Naive thymus-derived CD4-positive, alpha-beta T cell (primary cell): ENCODE data around the gene MRPL4. TPM values are rescaled to one million over a fixed set of nuclear protein-coding genes. Genes with fewer than 3 reads are reported as not detected.

Source experiments
- ATAC-seq: fragments of 150-1000 bp; cut with Tn5 transposase; 2 replicates; pipeline ENCODE4 v1.10.0; 2021; ENCODE audit warnings: mild to moderate bottlenecking, moderate library complexity
- CTCF ChIA-PET: fragments of 350-600 bp; sonication (Branson Sonifier 250); formaldehyde crosslinking; loops from one replicate; lab custom pipeline; 2021; ENCODE audit warnings: antibody characterized with exemption; lab: Charles Lee
- POLR2A ChIA-PET: fragments of 350-600 bp; sonication (Branson Sonifier 250); formaldehyde crosslinking; loops from one replicate; lab custom pipeline; 2021; ENCODE audit warnings: antibody characterized with exemption, inconsistent platforms; lab: Charles Lee
- DNase-seq, 9 donors: peaks; one replicate each; pipeline versions ENCODE4 v3.0.0 to v3.0.0-alpha.2; 2020 to 2022; ENCODE audit warnings: mixed read lengths in 1 of 9
- H3K27ac ChIP-seq: one replicate; pipeline ENCODE4 v1.7.0; 2013; ENCODE audit warnings: mild to moderate bottlenecking, low read depth, low read length, moderate library complexity
- H3K27me3 ChIP-seq, 2 donors: one replicate each; pipeline ENCODE4 v1.7.0; 2013; ENCODE audit warnings: low read length in 2 of 2, mild to moderate bottlenecking in 2 of 2, moderate library complexity in 2 of 2; ENCODE audit not compliant: control insufficient read depth in 2 of 2, insufficient read depth in 2 of 2
- H3K36me3 ChIP-seq, 3 experiments: 1 replicate in 2 of 3; 2 replicates in 1 of 3; pipeline ENCODE4 v1.7.0; 2013; ENCODE audit warnings: low read length in 3 of 3, mild to moderate bottlenecking in 3 of 3, moderate library complexity in 1 of 3; ENCODE audit not compliant: insufficient read depth in 3 of 3, control insufficient read depth in 2 of 3
- H3K4me1 ChIP-seq, 2 donors: one replicate each; pipeline ENCODE4 v1.7.0; 2013; ENCODE audit warnings: low read length in 2 of 2, mild to moderate bottlenecking in 2 of 2, moderate library complexity in 1 of 2; ENCODE audit not compliant: control insufficient read depth in 2 of 2, insufficient read depth in 2 of 2
- H3K4me3 ChIP-seq: 2 replicates; pipeline ENCODE4 v1.7.0; 2013; ENCODE audit warnings: mild to moderate bottlenecking, low read length
- H3K9me3 ChIP-seq, 3 experiments: 1 replicate in 2 of 3; 2 replicates in 1 of 3; pipeline ENCODE4 v1.7.0; 2013; ENCODE audit warnings: low read length in 3 of 3; ENCODE audit not compliant: control insufficient read depth in 2 of 3
- H3K27ac Mint-ChIP-seq, 9 donors: one replicate each; pipeline ENCODE4 v1.8.0; 2020 to 2022; ENCODE audit warnings: mixed read lengths in 9 of 9, mild to moderate bottlenecking in 8 of 9, moderate library complexity in 5 of 9, inconsistent platforms in 2 of 9
- H3K27me3 Mint-ChIP-seq, 5 donors: one replicate each; pipeline ENCODE4 v1.8.0; 2021 to 2022; ENCODE audit warnings: mixed read lengths in 5 of 5, mild to moderate bottlenecking in 1 of 5
- H3K36me3 Mint-ChIP-seq, 5 donors: one replicate each; pipeline ENCODE4 v1.8.0; 2020 to 2022; ENCODE audit warnings: mixed read lengths in 5 of 5, mild to moderate bottlenecking in 3 of 5, inconsistent platforms in 1 of 5
- H3K4me1 Mint-ChIP-seq, 7 donors: one replicate each; pipeline ENCODE4 v1.8.0; 2020 to 2022; ENCODE audit warnings: mixed read lengths in 7 of 7, mild to moderate bottlenecking in 3 of 7, inconsistent platforms in 1 of 7
- H3K4me3 Mint-ChIP-seq, 10 donors: one replicate each; pipeline ENCODE4 v1.8.0; 2020 to 2022; ENCODE audit warnings: mild to moderate bottlenecking in 10 of 10, mixed read lengths in 10 of 10, moderate library complexity in 6 of 10, inconsistent platforms in 2 of 10
- H3K9me3 Mint-ChIP-seq, 11 donors: one replicate each; pipeline ENCODE4 v1.8.0; 2020 to 2022; ENCODE audit warnings: mixed read lengths in 11 of 11, mild to moderate bottlenecking in 4 of 11, inconsistent platforms in 1 of 11, moderate library complexity in 1 of 11
- intact Hi-C, 2 donors: fragments of 100-400 bp; cut with micrococcal nuclease; formaldehyde crosslinking; loops; one replicate each; pipeline ENCODE4 v1.15.1; 2023
- polyA plus RNA-seq, 2 donors: library from polyadenylated mRNA; unstranded; fragments of 300-500 nt; fragmentation: Illumina TruSeq; gene quantifications; one replicate each; pipeline ENCODE4 v1.2.3, GENCODE V29; 2021
- total RNA-seq, 6 experiments: library from RNA in 5 of 6; stranded (reverse) in 5 of 6; gene quantifications; 1 replicate in 5 of 6; 2 replicates in 1 of 6; pipeline ENCODE4 v1.2.3 and lab custom pipeline; 2021 to 2026

Gene MRPL4
- total and polyA plus RNA-seq, 7 experiments from 2014 or later, result 24.9 to 70.5 (median 40.7) TPM

- H3K27ac Mint-ChIP-seq, result peak overlapping the region in 3 of 9 donors; percentile 45 to 88 (median 87)
- no peak for ATAC-seq
- no peaks in the 10 kb centered on the region for H3K36me3 ChIP-seq
- ChIA-PET POLR2A (no interaction called here), CTCF (no interaction called here)
- H3K4me1 Mint-ChIP-seq, result peaks cover 35 to 58% (median 46%) of the 10 kb centered on the region in 7 donors
- H3K27ac ChIP-seq, result no peak overlapping the region
- DNase-seq, result no peak
- peaks cover 3 to 44% of the 10 kb centered on the region in 2 donors for H3K27me3 ChIP-seq
- H3K4me3 Mint-ChIP-seq, result peak overlapping the region in 8 of 10 donors; percentile 33 to 87 (median 78)
- H3K4me1 ChIP-seq, result peaks cover 53 to 56% of the 10 kb centered on the region in 2 donors
- no peaks in the 10 kb centered on the region for H3K9me3 ChIP-seq
- H3K9me3 Mint-ChIP-seq, result peaks cover 0 to 4% (median 0%) of the 10 kb centered on the region in 11 donors
- H3K36me3 Mint-ChIP-seq, result peaks cover 0 to 9% (median 0%) of the 10 kb centered on the region in 5 donors
- H3K27me3 Mint-ChIP-seq, result peaks cover 34 to 69% (median 43%) of the 10 kb centered on the region in 5 donors
- intact Hi-C loops, result loop anchor here in 1 of 2 donors (5.0 kb wide), 1 partner anchor 218 kb away; no protein-coding TSS in a partner anchor
- H3K4me3 ChIP-seq, result no peak overlapping the region
Measured at GRCh38 chr19:10293637-10294367, 41.8 kb downstream of the MRPL4 start.

GRCh38 chr19:10294368-10294697 is 42.3 kb downstream of the MRPL4 start:
- intact Hi-C loops, result loop anchor here in 1 of 2 donors (5.0 kb wide), 1 partner anchor 218 kb away; no protein-coding TSS in a partner anchor
- H3K36me3 ChIP-seq, result no peaks in the 10 kb centered on the region
- H3K4me3 Mint-ChIP-seq, result peak overlapping the region in 9 of 10 donors; percentile 9 to 87 (median 40)
- no peak overlapping the region for H3K27ac ChIP-seq
- H3K9me3 ChIP-seq, result no peaks in the 10 kb centered on the region
- no peak overlapping the region for H3K4me3 ChIP-seq
- peaks cover 0 to 9% (median 0%) of the 10 kb centered on the region in 5 donors for H3K36me3 Mint-ChIP-seq
- ChIA-PET POLR2A (no interaction called here), CTCF (no interaction called here)
- H3K4me1 ChIP-seq, result peaks cover 48 to 52% of the 10 kb centered on the region in 2 donors
- peaks cover 31 to 53% (median 40%) of the 10 kb centered on the region in 7 donors for H3K4me1 Mint-ChIP-seq
- peak overlapping the region in 1 of 9 donors; percentile 66 for H3K27ac Mint-ChIP-seq
- DNase-seq, result peak in 1 of 9 donors; percentile 5
- ATAC-seq, result no peak
- peaks cover 0 to 39% of the 10 kb centered on the region in 2 donors for H3K27me3 ChIP-seq
- peaks cover 33 to 64% (median 42%) of the 10 kb centered on the region in 5 donors for H3K27me3 Mint-ChIP-seq
- H3K9me3 Mint-ChIP-seq, result peaks cover 0 to 4% (median 0%) of the 10 kb centered on the region in 11 donors

- Mint-ChIP-seq H3K27ac (peak overlapping the region in 5 of 9 donors; percentile 45 to 83 (median 74)), H3K4me3 (peak overlapping the region; percentile 74 to 90 (median 85)), H3K27me3 (peaks cover 31 to 66% (median 37%) of the 10 kb centered on the region in 5 donors), H3K9me3 (peaks cover 0 to 4% (median 0%) of the 10 kb centered on the region in 11 donors), H3K36me3 (peaks cover 0 to 9% (median 0%) of the 10 kb centered on the region in 5 donors), H3K4me1 (peaks cover 23 to 48% (median 36%) of the 10 kb centered on the region in 7 donors)
- Histone ChIP-seq H3K4me3 (peak overlapping the region; percentile 77), H3K4me1 (peaks cover 42 to 45% of the 10 kb centered on the region in 2 donors), H3K36me3 (no peaks in the 10 kb centered on the region), H3K27me3 (peaks cover 0 to 39% of the 10 kb centered on the region in 2 donors), H3K9me3 (no peaks in the 10 kb centered on the region), H3K27ac (no peak overlapping the region)
- POLR2A ChIA-PET, result interaction anchor here (0.7 kb wide), 1 partner anchor 9 kb away, joined by 3 read pairs; the partner anchor contains the start of gene ICAM4
- peak; percentile 45 to 72 (median 64) for DNase-seq
- CTCF ChIA-PET, result interaction anchor here (1.0 kb wide), 1 partner anchor 24 kb away, joined by 4 read pairs; the partner anchor contains the start of gene ICAM1
- peak; percentile 80 for ATAC-seq
- intact Hi-C loops, result loop anchor here in 1 of 2 donors (1.0 kb wide), 1 partner anchor 9 kb away; the partner anchor contains the start of gene ICAM4
Measured at GRCh38 chr19:10295305-10295846, 43.4 kb downstream of the MRPL4 start.

- H3K36me3 Mint-ChIP-seq, result peaks cover 0 to 9% (median 0%) of the 10 kb centered on the region in 5 donors
- Histone ChIP-seq H3K36me3 (no peaks in the 10 kb centered on the region), H3K4me3 (peak overlapping the region; percentile 77), H3K27me3 (peaks cover 0 to 34% of the 10 kb centered on the region in 2 donors), H3K27ac (no peak overlapping the region), H3K4me1 (peaks cover 36 to 39% of the 10 kb centered on the region in 2 donors), H3K9me3 (no peaks in the 10 kb centered on the region)
- ATAC-seq (no peak), DNase-seq (no peak)
- H3K27me3 Mint-ChIP-seq, result peaks cover 26 to 59% (median 31%) of the 10 kb centered on the region in 5 donors
- H3K9me3 Mint-ChIP-seq, result peaks cover 0 to 4% (median 0%) of the 10 kb centered on the region in 11 donors
- CTCF ChIA-PET, result interaction anchor here (0.5 to 1.0 kb wide), 3 partner anchors 25 to 340 kb away, joined by 3 to 4 read pairs (median 3); partner anchors contain the start of gene ICAM1
- peaks cover 19 to 41% (median 29%) of the 10 kb centered on the region in 7 donors for H3K4me1 Mint-ChIP-seq
- H3K4me3 Mint-ChIP-seq, result peak overlapping the region; percentile 74 to 90 (median 85)
- intact Hi-C loops, result loop anchor here in 1 of 2 donors (1.0 kb wide), 1 partner anchor 10 kb away; the partner anchor contains the start of gene ICAM4
- POLR2A ChIA-PET, result interaction anchor here (0.5 to 0.7 kb wide), 2 partner anchors 9 to 62 kb away, joined by 3 read pairs; partner anchors contain the start of gene ICAM4
- peak overlapping the region in 5 of 9 donors; percentile 45 to 83 (median 74) for H3K27ac Mint-ChIP-seq
Measured at GRCh38 chr19:10295847-10296591, 44.0 kb downstream of the MRPL4 start.

GRCh38 chr19:10299545-10300458 is 47.8 kb downstream of the MRPL4 start:
- ChIA-PET CTCF (interaction anchor here (1.9 kb wide), 1 partner anchor 29 kb away, joined by 6 read pairs; the partner anchor contains the start of gene ICAM1), POLR2A (no interaction called here)
- Histone ChIP-seq H3K9me3 (no peaks in the 10 kb centered on the region), H3K27ac (no peak overlapping the region), H3K27me3 (peaks cover 0 to 4% of the 10 kb centered on the region in 2 donors), H3K36me3 (no peaks in the 10 kb centered on the region), H3K4me3 (no peak overlapping the region), H3K4me1 (peaks cover 11 to 12% of the 10 kb centered on the region in 2 donors)
- DNase-seq (no peak), ATAC-seq (no peak)
- H3K27ac Mint-ChIP-seq, result peak overlapping the region in 1 of 9 donors; percentile 29
- intact Hi-C loops, result no loop called here
- H3K27me3 Mint-ChIP-seq, result peaks cover 4 to 28% (median 6%) of the 10 kb centered on the region in 5 donors
- no peak overlapping the region for H3K4me3 Mint-ChIP-seq
- peaks cover 6 to 20% (median 7%) of the 10 kb centered on the region in 7 donors for H3K4me1 Mint-ChIP-seq
- H3K9me3 Mint-ChIP-seq, result peaks cover 0 to 2% (median 0%) of the 10 kb centered on the region in 11 donors
- peaks cover 0 to 4% (median 0%) of the 10 kb centered on the region in 5 donors for H3K36me3 Mint-ChIP-seq
